CD4-positive, alpha-beta T cell treated with Interleukin-21 for 1 hour (primary cell): ENCODE data around the gene PRAMEF12.
"Not testable (repeated sequence)": the region's sequence is repeated elsewhere in the genome, so short reads cannot be mapped to it uniquely, and the experiment has no call there.

ENCODE experiments used
- DNase-seq: peaks from one replicate; pipeline ENCODE4 v3.0.0-alpha.2; 2020

The PRAMEF12 gene

DNA sequence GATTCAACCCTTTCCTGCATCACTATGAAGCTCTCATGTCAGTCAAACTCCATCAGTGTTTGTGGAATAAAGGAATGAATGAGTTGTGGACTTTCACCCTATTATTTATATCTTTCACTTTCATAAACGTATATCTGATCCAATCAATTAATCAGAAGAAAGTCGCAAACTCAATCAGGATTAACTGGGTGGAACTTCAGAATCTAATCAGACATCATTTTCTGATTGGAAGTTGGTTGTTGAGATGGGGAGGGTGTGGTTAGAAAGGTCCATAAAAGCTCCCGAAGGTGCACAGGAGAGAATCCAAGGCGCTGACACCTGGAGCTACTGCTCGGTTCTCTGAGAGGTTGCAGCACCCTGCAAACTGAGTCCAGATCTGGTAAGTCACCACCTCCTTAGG, at the start of gene PRAMEF12:
TSS of gene PRAMEF12 (plus strand) at position 301 of the 400 bp plus-strand sequence. CDS start 1,130 bp downstream, outside the sequence.
- DNase-seq: no peak

DNA sequence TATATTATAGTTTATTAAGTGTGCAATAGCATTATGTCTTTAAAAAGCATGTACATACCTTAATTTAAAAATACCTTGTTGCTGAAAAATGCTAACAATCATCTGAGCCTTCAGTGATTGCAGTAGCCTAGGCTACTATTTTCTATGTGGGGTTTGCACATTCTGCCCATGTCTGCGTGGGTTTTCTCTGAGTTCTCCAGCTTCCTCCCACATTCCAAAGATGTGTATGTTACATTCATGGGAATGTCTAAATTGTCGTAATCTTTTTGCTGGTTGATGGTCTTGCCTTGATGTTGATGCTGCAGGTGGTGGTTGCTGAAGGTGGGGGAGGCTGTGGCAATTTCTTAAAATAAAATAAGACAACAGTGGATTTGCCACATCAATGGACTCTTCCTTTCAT, 45.1 kb upstream of the PRAMEF12 start:
- DNase-seq: no peak

DNA sequence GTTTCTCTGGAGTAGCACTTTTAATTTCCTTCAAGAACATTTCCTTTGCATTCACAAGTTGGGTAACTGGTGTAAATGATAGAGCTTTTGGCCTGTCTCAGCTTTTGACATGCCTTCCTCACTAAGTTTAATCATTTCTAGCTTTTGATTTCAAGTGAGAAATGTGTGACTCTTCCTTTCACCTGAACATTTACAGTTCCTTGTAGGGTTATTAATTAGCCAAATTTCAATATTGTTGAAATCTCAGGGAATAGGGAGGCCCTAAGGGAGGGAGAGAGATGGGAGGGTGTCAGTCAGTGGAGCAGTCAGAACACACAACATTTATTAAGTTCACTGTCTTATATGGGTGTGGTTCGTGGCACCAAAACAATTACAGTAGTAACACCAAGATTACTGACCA, 43.4 kb upstream of the PRAMEF12 start:
- no peak for DNase-seq

DNA sequence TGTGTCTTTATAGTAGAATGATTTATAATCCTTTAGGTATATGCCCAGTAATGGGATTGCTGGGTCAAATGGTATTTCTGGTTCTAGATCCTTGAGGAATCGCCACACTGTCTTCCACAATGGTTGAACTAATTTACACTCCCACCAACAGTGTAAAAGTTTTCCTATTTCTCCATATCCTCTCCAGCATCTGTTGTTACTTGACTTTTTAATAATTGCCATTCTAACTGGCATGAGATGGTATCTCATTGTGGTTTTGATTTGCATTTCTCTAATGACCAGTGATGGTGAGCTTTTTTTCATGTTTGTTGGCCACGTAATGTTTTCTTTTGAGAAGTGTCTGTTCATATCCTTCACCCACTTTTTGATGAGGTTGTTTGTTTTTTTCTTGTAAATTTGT, 42.5 kb upstream of the PRAMEF12 start:
- DNase-seq: not testable (repeated sequence)

DNA sequence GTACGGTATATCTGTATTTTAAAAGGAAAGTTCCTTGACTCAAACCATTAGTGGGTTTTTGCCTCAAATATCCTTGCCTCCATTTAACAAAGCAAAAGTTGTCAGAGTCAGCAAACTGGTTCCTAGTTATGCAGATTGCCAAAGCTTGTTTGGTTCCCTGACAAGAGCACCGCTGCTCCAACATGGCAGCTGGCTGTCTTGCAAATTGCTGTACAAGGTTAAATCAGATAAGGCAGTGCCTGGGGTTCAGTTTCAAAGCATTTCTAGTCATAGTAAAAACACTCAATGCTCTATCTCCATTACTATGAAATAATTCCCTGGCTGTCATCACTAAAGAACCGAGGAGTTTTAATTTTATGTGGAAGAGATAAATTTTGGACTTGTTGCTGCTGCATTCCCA, 38.9 kb upstream of the PRAMEF12 start:
- no peak for DNase-seq

DNA sequence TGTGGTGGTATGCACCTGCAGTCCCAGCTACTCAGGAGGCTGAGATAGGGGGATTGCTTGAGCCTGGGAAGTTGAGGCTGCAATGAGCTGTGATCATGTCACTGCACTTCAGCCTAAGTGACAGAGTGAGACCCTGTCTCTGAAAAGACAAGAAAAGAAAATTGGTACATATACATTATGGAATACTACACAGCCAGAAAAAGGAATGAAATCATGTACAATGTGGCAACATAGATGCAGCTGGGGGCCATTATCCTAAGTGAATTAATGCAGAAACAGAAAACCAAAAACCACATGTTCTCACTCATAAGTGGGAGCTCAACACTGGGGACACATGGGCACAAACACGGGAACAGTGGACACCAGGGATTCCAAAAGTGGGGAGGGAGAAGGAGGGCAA, 34.6 kb upstream of the PRAMEF12 start:
- no peak for DNase-seq

DNA sequence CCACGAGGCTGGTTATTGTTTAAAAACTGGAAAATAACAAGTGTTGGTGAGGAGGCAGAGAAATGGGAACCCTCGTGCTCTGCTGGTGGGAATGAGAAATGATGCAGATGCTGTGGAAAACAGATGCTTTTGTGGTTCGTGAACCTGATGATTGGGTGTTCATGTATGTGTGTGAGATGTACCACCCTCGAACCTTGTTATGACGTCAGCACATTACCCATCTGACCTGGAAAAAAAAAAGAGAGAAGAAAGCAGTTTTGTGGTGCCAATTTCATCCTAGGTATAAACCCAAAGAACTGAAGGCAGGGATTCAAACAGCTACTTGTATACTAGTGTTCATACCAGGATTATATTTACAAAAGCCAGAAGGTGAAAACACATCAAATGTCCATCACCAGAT, 33.9 kb upstream of the PRAMEF12 start:
- DNase-seq: no peak

DNA sequence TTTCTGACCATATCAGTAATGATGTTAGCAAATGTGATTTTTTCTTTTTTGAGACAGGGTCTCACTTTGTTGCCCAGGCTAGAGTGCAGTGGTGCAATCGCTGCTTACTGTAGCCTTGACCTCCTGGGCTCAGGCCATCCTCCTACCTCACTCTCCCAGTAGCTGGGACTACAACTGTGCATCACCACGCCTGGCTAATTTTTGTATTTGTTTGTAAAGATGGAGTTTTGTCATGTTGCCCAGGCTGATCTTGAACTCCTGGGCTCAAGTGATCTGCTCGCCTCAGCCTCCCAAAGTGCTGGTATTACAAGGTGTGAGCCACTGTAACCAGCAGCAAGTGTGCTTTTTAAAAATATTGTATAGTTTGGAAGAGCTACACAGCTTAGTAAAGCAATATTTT, 31.6 kb upstream of the PRAMEF12 start:
- DNase-seq: no peak

DNA sequence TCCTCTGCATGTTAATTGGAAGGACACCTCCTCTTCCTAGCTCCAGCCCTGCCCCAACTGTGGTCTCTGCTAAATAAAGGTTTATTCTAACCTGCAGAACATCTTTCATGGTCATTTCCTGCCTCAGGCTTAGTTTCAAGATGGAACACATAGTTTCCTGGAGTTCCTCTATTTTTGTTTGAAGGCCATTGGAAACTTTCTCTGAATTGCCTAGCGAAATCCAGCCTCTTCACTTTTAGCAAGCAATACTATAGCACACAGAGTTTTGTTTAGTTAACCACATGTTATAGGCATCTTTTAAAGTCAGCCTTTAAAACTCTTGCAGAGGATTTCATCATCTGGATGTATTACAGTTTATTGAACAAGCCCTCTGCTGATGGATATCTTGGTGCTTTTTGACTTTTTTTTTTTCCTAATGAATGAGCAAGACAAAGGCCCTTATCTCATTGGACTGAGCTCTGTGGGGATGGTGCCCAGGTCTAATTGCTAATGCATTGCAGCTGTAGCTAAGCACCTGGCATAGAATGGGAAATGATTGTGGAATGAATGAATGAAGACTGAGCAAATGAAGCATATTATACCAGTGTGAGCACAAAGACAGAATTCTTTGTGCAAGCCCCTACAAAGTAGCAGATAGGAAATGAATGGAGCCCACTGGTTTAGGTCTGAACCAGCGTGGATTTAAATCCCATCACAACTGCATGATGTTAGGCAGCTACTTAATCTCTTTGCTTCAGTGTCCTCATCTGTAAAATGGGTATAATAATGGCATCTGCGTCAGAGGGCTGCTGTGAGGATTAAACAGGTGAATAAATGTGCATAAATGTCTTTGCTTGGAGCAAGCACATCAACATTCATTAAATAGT, 28.2 kb upstream of the PRAMEF12 start:
- no peak for DNase-seq

DNA sequence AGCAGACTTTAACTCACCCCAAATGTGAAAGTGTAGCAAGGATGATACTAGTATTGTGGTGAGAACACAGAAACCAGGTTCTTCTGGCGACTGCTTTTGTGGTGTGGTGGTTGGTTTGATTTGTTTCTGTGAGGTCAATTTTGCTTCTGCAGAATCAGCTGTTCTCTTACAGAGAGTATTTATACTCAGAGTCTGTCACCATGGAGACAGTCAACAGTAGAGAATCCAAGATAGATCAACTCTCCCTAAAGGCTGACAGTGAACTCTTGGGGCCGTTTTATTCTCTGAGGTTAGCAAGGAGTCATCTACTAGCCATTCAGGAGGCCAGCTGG, 27.6 kb upstream of the PRAMEF12 start, which contains the start of gene CFAP107:
TSS of gene CFAP107 (plus strand) at position 209 of the 332 bp plus-strand sequence. CDS start 231 bp downstream, outside the sequence.
- DNase-seq: no peak

DNA sequence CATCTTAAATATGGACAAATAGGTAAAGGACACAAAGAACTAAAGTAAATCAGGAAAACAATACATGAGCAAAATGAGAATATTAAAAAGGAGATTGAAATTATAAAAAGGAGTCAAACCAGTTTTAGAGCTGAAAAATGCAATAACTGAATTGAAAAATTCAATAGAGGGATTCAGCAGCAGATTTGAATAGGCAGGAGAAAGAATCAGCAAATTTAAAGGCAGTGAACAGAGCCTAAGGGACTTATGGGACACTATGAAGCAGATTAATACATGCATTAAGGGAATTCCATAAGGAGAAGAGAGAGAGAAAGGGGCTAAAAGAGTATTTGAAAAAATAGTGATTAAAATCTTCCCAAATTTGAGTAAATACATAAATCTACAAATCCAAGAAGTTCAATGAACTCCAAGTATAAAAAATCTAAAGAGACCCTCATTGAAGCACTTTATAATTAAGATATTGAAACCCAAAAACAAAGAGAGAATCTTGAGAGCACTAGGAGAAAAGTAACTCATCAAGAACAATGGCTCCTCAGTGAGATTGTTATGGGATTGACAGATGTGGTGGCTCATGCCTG, 24.7 kb upstream of the PRAMEF12 start:
- no peak for DNase-seq

DNA sequence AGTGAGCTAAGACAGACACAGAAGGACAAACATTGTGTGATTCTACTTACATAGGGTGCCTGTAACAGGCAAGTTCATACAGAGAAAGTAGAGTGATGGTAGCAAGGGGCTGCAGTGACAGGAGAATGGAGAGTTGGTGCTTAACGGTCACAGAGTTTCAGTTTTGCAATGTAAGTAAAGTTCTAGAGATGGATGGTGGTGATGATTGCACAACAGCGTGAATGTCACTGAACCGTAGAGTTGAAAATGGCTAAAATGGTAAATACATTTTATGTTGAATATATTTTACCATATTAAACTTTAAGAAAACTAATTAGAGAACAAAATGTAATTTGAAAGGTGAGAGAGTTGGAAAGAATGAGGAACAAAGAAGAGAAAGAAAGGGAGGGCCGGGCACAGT, 18.8 kb upstream of the PRAMEF12 start:
- DNase-seq: no peak

DNA sequence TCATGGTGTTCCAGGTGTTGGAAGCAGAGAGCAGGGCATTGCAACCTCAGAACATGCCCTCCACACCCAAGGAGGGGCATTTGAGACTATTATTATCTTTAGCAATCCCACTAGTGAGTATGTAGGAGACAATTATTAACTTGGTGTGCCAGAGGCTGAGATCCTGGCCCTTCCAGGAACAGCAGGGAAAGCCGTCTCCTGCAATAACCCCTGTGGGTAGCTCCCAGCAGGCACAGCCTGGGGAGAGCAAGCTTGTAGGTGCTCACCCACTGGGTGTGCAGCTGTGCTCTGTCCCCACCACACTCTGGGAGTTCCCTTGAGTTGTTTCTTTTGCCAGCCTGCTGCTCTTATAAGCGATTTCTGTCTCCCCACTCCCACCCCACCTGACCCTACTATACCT, 17.3 kb upstream of the PRAMEF12 start:
- DNase-seq: no peak

DNA sequence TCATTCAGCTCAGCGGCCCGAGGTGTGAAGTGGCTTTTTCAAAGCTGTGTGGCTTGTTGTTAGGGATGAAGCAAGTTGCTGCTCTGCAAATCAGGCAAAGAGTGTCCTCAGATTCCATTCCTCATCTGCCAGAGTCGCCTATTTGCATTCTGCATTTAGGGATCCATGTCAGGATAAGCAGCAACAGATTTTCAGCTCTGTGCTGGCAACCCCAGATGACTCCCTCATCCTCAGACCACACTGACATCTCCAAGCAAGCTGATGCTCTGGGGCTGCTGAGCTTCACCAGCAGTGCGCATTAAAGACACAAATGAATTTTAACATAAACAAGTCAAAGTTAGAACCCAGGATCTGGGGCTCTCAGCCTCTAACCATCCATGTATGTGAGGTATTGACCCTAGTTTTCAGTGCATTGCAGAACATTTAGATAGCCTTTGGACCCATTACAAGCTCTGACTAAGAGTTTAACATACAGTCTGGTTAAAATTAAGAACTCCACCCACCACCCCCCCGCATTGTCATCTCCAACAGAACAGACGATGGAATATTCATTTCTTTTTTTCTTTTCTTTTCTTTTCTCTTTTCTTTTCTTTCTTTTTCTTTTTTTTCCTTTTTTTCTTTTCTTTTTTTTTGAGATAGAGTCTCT, 16.6 kb upstream of the PRAMEF12 start:
- DNase-seq: no peak

DNA sequence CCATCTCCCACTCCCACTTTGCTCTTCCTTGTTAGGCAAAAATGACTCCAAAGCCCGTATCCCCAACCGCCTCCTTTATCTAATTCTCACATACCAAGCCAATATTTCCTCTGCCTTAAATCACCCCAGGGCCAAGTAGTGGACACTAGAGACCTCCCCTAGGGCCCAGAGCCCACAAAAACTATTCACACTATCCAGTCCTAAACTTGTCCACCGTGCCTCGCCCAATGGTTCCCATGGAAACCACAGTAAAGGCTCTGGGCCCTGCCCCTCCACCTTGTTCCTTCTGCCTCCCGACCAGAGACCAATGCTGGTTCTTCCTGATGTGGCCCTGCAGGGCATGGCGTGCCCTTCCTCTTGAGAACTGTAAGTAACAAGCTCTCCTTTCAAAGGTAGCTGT, 15.7 kb upstream of the PRAMEF12 start:
- DNase-seq: no peak

DNA sequence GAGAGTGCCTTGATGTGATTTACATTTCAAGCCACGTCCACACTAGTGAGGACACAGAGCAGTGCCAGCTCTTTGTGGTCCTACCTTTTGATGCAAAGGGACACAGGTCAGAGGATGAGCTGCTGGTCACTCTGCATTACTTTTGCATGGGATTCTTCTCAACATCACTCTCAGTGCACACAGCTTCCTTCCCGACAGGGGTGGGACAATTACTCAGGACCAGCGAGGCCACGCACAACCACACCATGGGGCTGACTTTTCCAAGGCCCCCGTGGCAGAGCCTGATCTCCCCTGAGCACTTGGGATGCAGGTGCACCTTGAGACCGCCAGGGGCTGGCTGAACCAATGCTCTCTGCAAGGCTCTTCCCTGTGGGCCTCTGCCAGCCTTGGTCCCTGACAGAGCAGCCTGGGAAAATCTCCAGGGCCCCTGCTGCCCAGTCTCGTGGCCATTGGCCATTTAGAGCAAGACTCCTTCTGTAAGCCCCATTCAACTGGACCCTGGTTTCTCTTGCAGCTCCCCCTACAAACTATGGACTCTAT, 13.2 kb upstream of the PRAMEF12 start:
- DNase-seq: no peak

DNA sequence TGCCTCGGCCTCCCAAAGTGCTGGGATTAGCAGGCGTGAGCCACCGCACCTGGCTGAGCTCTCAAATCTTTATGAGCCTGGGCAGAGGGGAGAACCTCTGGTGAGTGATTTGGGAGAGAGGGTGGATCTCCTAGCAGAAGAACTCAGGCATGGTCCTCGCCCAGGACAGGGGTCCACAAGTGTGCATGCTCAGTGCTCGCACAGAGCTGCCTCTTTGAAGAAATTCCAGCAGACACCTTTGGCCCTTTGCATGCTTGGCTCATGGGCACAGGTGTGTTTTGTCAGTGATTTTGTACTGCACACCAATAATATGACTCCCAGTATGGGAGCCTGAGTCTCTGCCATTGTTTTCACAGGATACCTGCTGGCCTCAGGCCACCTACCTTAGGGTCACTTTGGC, 11.8 kb upstream of the PRAMEF12 start:
- DNase-seq: no peak

DNA sequence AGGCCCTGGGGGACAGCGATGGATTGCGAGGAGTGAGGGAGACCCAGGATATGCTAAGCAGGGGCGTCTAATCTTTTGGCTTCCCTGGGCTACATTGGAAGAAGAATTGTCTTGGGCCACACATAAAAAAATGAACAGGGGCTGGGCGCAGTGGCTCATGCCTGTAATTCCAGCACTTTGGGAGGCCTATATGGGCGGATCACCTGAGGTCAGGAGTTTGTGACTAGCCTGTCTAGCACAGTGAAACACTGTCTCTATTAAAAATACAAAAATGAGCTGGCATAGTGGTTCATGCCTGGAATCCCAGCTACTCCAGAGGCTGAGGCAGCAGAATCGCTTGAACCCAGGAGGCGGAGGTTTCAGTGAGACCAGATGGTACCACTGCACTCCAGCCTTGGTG, 10.8 kb upstream of the PRAMEF12 start:
- no peak for DNase-seq

DNA sequence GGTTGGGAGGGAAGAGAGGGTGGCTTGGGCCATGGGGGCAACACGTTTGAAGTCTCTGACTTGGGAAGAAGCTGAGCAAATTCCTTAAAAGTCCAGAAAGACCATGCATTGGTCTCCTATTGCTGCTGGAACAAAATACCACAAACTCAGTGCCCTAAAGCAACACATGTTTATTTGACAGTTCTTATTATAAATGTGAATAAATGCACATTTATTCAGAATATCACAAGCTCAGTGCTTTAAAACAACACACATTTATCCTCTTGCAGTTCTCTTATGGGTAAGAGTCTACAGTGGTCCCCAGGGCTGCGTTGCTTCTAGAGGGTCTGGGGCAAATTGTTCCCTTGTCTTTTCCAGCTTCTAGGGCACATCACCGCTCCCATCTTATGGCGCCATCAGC, 10.1 kb upstream of the PRAMEF12 start:
- DNase-seq: no peak

DNA sequence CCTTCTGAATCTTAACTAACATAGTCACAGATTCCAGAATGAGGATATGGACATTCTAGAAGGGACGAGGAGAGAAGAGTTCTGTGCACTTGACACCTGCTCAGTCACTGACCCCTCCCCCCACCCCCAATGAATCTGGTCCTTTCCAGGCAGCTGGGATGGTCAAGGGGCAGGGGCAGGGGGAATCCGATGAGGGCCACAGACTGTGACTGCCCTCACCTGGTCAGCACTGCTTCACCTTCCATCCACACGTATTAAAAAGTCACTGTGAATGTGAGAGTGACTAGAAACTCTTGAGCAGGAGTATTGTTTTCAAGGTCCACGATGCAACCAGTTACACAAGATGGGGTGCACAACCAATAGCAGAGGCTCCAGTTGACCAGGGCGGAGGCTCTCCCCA, 9.5 kb upstream of the PRAMEF12 start:
- DNase-seq: no peak

DNA sequence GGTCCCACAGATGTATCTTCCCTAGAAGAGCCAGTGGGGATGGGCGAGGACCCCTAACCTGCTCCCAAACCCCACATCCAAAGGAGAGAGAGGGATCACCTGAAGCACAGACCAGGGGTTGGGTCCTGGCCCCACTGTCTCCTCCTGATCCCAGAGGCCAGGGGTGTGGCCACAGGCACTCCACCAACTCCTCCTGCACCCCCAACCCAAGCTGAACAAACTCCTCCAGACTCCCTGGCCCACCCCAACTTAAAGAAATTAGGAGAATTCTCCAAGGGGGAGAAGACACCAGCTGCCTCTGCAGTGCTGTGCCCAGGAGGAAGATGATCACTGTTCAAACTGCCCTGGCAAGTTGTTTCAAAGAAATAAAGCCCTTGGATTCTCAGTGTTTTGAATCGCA, 4.5 kb upstream of the PRAMEF12 start:
- no peak for DNase-seq

DNA sequence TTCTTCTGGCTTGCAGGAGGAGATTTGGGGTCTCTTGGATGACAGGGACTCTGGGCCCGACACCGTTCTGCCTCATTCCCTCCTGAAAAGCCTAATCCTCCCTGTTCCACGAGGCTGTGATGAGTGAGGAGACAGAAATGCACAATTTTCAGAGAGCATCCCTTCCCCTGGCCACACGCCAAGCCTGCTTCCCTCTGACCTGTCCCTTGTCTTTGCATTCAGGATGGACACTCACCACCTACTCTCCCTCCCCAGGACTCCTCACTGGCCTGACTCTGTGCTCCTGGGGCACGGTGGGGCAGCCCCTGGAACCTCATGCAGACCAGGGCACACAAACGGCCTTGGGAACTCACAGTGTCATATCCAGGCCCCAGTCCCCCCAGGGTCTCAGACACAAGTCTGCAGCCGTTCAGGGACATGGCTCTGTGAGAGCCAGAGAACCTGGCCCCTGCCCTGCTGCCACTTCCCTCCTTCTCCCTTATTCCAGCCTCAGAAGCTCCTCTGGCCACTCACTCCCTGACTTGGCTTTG, 3.5 kb upstream of the PRAMEF12 start:
- DNase-seq: no peak

DNA sequence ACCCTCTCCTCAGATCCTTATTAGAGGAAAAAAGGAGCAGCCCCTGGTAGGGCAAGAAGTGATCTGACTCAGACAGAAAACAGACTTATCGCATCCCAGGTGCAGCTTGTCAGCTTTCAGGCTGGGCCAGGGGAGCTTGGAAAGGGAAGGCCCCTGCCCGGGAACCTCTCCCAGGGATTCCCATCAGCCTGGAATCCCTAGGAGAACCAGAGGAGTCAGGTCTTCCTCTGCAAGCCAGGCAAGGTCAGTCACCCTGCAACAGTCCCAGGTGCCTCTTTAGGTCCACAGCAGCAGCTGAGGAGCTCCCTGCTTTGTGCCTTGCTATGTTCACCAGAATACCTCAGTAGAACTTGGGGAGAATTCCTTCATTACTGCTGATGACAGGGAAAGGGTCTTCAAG, 2.9 kb upstream of the PRAMEF12 start:
- DNase-seq: no peak

DNA sequence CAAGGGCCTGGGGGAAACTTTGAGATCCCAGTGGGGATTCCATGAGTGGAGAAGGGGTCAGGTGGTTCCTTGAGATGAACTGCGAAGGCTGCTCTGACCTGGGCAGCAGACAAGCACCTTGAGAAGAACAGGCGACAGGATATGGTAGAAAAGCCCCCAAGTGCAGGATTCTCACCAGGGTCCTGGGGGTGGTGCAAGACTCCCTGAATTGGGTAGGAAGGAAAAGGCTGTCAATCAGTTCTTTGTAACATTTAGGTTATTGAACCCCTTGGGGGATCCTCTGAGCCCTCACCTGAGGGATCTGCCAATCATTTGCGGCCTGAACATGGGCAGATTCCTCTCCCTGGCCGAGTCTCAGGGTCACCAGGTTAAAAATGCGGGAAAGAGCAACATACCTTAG, 2.4 kb upstream of the PRAMEF12 start:
- no peak for DNase-seq
